IMR-90 (cell line): ENCODE data around the gene FNDC3B. TPM values are rescaled to one million over a fixed set of nuclear protein-coding genes. Genes with fewer than 3 reads are reported as not detected.
A peak's percentile ranks its signal among the peaks of the same experiment; 100 is the strongest.

Experiments
- ATAC-seq: fragments of 200-7000 bp; cut with Tn5 transposase; 2 replicates; pipeline ENCODE4 v1.9.1; 2020; ENCODE audit warnings: low read depth, mild to moderate bottlenecking, moderate library complexity
- BruUV-seq: library from RNA; stranded (reverse); fragments of 400-500 nt; replicated peaks from 2 replicates; lab custom pipeline; 2021; lab: Mats Ljungman, UMichigan
- CTCF ChIA-PET: fragments of 300-600 bp; formaldehyde crosslinking; extraction: SDS; loops from one replicate; lab custom pipeline; 2021; ENCODE audit warnings: antibody characterized with exemption; lab: Yijun Ruan, JAX
- POLR2A ChIA-PET: fragments of 300-600 bp; sonication (Branson Sonifier 250); formaldehyde crosslinking; loops from one replicate; lab custom pipeline; 2022; ENCODE audit warnings: antibody characterized with exemption; ENCODE audit not compliant: unreplicated experiment; lab: Charles Lee
- DNase-seq: peaks from one replicate; pipeline ENCODE4 v3.0.0; 2013
- H2AFZ ChIP-seq: replicated peaks from 2 replicates; pipeline ENCODE3; 2013; ENCODE audit warnings: low read length, mild to moderate bottlenecking; ENCODE audit not compliant: poor library complexity
- H2AK5ac ChIP-seq: 2 replicates; pipeline ENCODE4 v1.6.1; 2013; ENCODE audit warnings: low read depth, low read length, inconsistent platforms
- H2AK9ac ChIP-seq: replicated peaks from 2 replicates; pipeline ENCODE3; 2013; ENCODE audit warnings: mild to moderate bottlenecking, low read depth, low read length, moderate library complexity; ENCODE audit not compliant: poor library complexity
- H2BK120ac ChIP-seq: 2 replicates; pipeline ENCODE4 v1.6.1; 2013; ENCODE audit warnings: low read depth, low read length, inconsistent platforms
- H2BK15ac ChIP-seq: 3 replicates; pipeline ENCODE4 v1.6.1; 2013; ENCODE audit warnings: low read depth, low read length, inconsistent platforms
- H2BK20ac ChIP-seq: 2 replicates; pipeline ENCODE4 v1.6.1; 2013; ENCODE audit warnings: low read depth, mild to moderate bottlenecking, inconsistent platforms, low read length, moderate library complexity
- H2BK5ac ChIP-seq: 2 replicates; pipeline ENCODE4 v1.6.1; 2013; ENCODE audit warnings: mild to moderate bottlenecking, low read depth, low read length, inconsistent platforms; ENCODE audit not compliant: poor library complexity, severe bottlenecking
- H3K14ac ChIP-seq: replicated peaks from 2 replicates; pipeline ENCODE4 v1.6.1; 2013; ENCODE audit warnings: low read depth, low read length, inconsistent platforms
- H3K18ac ChIP-seq: 2 replicates; pipeline ENCODE4 v1.6.1; 2013; ENCODE audit warnings: low read depth, low read length, control low read depth
- H3K23ac ChIP-seq: 2 replicates; pipeline ENCODE4 v1.6.1; 2013; ENCODE audit warnings: low read depth, low read length, inconsistent platforms
- H3K27ac ChIP-seq: 2 replicates; pipeline ENCODE4 v1.5.1; 2013; ENCODE audit warnings: mild to moderate bottlenecking, control low read depth, low read length; ENCODE audit not compliant: insufficient read depth
- H3K27me3 ChIP-seq: 2 replicates; pipeline ENCODE4 v1.6.1; 2013; ENCODE audit warnings: low read length; ENCODE audit not compliant: control insufficient read depth, insufficient read depth
- H3K36me3 ChIP-seq: 2 replicates; pipeline ENCODE4 v1.6.1; 2013; ENCODE audit warnings: low read length, mixed read lengths; ENCODE audit not compliant: control insufficient read depth, insufficient read depth
- H3K4ac ChIP-seq: 2 replicates; pipeline ENCODE4 v1.6.1; 2013; ENCODE audit warnings: low read depth, low read length, inconsistent platforms
- H3K4me1 ChIP-seq: 2 replicates; pipeline ENCODE4 v1.6.1; 2013; ENCODE audit warnings: low read length, mixed read lengths; ENCODE audit not compliant: control insufficient read depth, insufficient read depth
- H3K4me2 ChIP-seq: 2 replicates; pipeline ENCODE4 v1.6.1; 2013; ENCODE audit warnings: low read depth, mild to moderate bottlenecking, control low read depth, low read length, moderate library complexity
- H3K4me3 ChIP-seq: 2 replicates; pipeline ENCODE4 v1.5.1; 2013; ENCODE audit warnings: low read depth, mild to moderate bottlenecking, control low read depth, low read length, moderate library complexity; ENCODE audit not compliant: insufficient read depth
- H3K56ac ChIP-seq: 2 replicates; pipeline ENCODE4 v1.6.1; 2013; ENCODE audit warnings: low read length, inconsistent platforms; ENCODE audit not compliant: insufficient read depth; ENCODE audit errors: extremely low read depth
- H3K79me1 ChIP-seq, 2 experiments: 2 replicates each; pipeline ENCODE4 v1.6.1; 2013; ENCODE audit warnings: low read length in 2 of 2, inconsistent platforms in 1 of 2, low read depth in 1 of 2
- H3K9ac ChIP-seq: 2 replicates; pipeline ENCODE4 v1.6.1; 2013; ENCODE audit warnings: low read depth, low read length, control low read depth
- H3K9me1 ChIP-seq: 2 replicates; pipeline ENCODE4 v1.6.1; 2013; ENCODE audit warnings: low read length, inconsistent platforms; ENCODE audit not compliant: insufficient read depth
- H3K9me3 ChIP-seq: 2 replicates; pipeline ENCODE4 v1.6.1; 2013; ENCODE audit warnings: low read length; ENCODE audit not compliant: control insufficient read depth, insufficient read depth
- H4K20me1 ChIP-seq: 2 replicates; pipeline ENCODE4 v1.6.1; 2013; ENCODE audit warnings: low read length, inconsistent platforms; ENCODE audit not compliant: insufficient read depth
- H4K5ac ChIP-seq: 2 replicates; pipeline ENCODE4 v1.6.1; 2013; ENCODE audit warnings: mild to moderate bottlenecking, low read depth, low read length, control low read depth
- H4K8ac ChIP-seq, 2 experiments: 2 replicates each; pipeline ENCODE4 v1.6.1; 2013; ENCODE audit warnings: low read depth in 2 of 2, low read length in 2 of 2, control low read depth in 1 of 2, inconsistent platforms in 1 of 2
- H4K91ac ChIP-seq: 2 replicates; pipeline ENCODE4 v1.6.1; 2013; ENCODE audit warnings: low read depth, low read length, inconsistent platforms; ENCODE audit not compliant: insufficient read depth
- CTCF ChIP-seq: conservative IDR thresholded peaks from 2 replicates; pipeline ENCODE4 v1.5.1; 2012; ENCODE audit warnings: mild to moderate bottlenecking, low read depth, low read length, improper control_type of control experiment
- ELK1 ChIP-seq: fragments of 150-350 bp; IDR thresholded peaks from 2 replicates; pipeline ENCODE4 v1.6.1; 2016; ENCODE audit warnings: low read depth, mild to moderate bottlenecking, low read length, moderate library complexity, borderline replicate concordance
- FOS ChIP-seq: fragments of 150-350 bp; IDR thresholded peaks from 2 replicates; pipeline ENCODE4 v1.6.1; 2016; ENCODE audit warnings: low read depth, low read length
- MAFK ChIP-seq: IDR thresholded peaks from 2 replicates; pipeline ENCODE4 v1.6.1; 2012; ENCODE audit warnings: low read depth, low read length, improper control_type of control experiment
- MAZ ChIP-seq: IDR thresholded peaks from 2 replicates; pipeline ENCODE4 v1.6.1; 2012; ENCODE audit warnings: low read depth, mild to moderate bottlenecking, low read length, improper control_type of control experiment, moderate library complexity, borderline replicate concordance
- NFE2L2 ChIP-seq: fragments of 150-350 bp; IDR thresholded peaks from 2 replicates; pipeline ENCODE4 v1.6.1; 2016; ENCODE audit warnings: low read depth, mild to moderate bottlenecking, low read length
- RAD21 ChIP-seq: IDR thresholded peaks from 2 replicates; pipeline ENCODE4 v1.6.1; 2012; ENCODE audit warnings: low read length, improper control_type of control experiment
- USF2 ChIP-seq: fragments of 150-350 bp; IDR thresholded peaks from 2 replicates; pipeline ENCODE4 v1.6.1; 2017; ENCODE audit warnings: mild to moderate bottlenecking, antibody characterized with exemption, low read length, low read depth
- WGBS, 2 experiments: methylation state at CpG; one replicate each; pipeline versions ENCODE4 v1.1.5 to v1.1.7; 2013; ENCODE audit warnings: missing lambda C conversion rate in 2 of 2; ENCODE audit not compliant: insufficient read length in 1 of 2; ENCODE audit errors: extremely low coverage in 2 of 2; 5-methylcytosine and 5-hydroxymethylcytosine counted together
- dilution Hi-C: fragments of 300-500 bp; cut with HindIII; formaldehyde crosslinking; loops from one replicate; pipeline ENCODE4 v1.14.3; 2018; ENCODE audit warnings: low sequenced_read_pairs; ENCODE audit not compliant: unreplicated experiment
- in situ Hi-C: fragments of 300-500 bp; cut with MboI; formaldehyde crosslinking; loops from 3 replicates; pipeline ENCODE4 v1.14.3; 2019; ENCODE audit warnings: low sequenced_read_pairs, inconsistent platforms, mixed read lengths
- intact Hi-C: fragments of 100-400 bp; cut with micrococcal nuclease; formaldehyde crosslinking; loops from 2 replicates; pipeline ENCODE4 v1.10.0; 2022
- polyA plus RNA-seq, 3 experiments: library from polyadenylated mRNA; depleted of rRNA; stranded (reverse); fragments of >200 nt; gene quantifications; 2 replicates each; pipeline ENCODE4 v1.2.3, GENCODE V29; 2012; ENCODE audit warnings: low replicate concordance in 1 of 3
- total RNA-seq: library from RNA; depleted of rRNA; stranded (reverse); fragments of >200 nt; gene quantifications from 2 replicates; pipeline ENCODE4 v1.2.3, GENCODE V29; 2012

FNDC3B gene
- total and polyA plus RNA-seq, 2 of the 4 experiments (the other 2 are of a cell fraction) = 23.9 to 150 TPM

DNA sequence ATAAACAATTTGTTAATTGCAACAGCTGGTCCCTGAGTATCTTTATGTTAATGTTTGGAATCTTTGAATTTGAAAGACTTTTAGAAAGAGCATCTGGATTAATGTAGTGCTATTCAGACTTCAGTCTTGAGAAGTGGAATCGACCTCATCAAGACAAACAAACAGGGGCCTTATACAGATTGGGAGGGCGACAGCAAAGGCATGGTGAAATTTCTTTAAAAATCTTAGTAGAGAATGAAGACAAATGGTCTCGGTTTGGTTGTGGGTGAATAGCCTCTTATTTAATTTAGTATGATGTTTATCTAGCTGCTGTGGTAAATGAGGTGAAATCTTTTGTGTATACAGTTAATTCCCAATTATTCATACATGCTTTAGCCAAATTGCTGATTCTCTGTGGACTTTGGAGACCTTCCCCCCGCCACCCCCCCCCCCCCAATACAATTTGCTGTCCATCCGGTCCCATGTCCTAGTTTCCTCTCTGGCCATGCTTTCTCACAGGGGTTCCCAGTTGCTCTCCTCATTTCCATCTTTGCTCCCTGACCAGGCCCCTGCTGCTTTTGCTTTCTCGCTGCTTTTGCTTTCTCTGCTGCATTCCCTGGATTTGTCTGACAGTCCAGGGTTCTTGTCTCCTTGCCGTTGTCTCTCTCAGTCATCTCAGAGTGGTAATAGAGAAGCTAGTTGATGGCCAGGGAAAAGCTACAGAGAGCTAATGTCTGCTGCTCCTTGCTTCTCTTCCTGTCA is 135.3 kb downstream of the FNDC3B start:
- peak overlapping the region; percentile 64 for H3K9ac ChIP-seq
- ATAC-seq (no peak), DNase-seq (peak; percentile 22)
- H2BK15ac ChIP-seq = no peak overlapping the region
- TF ChIP-seq FOS (no peak), USF2 (no peak), CTCF (no peak), RAD21 (no peak), NFE2L2 (no peak), MAFK (no peak), MAZ (no peak), ELK1 (no peak)
- POLR2A ChIA-PET = no interaction called here
- H2BK120ac ChIP-seq = peak overlapping the region; percentile 43; the same call in 1 of the 2 replicates
- H3K4me3 ChIP-seq = no peak overlapping the region
- peaks cover 29 to 90% of the 10 kb centered on the region in 2 experiments for H3K79me1 ChIP-seq
- dilution Hi-C loops = no loop called here
- H2AK5ac ChIP-seq = peak overlapping the region; percentile 54; the same call in 1 of the 2 replicates
- 0 out of 2 replicates have a peak overlapping the region, but pooled peaks have one; percentile 2 for H3K56ac ChIP-seq
- H4K8ac ChIP-seq = 0 out of 4 replicates have a peak overlapping the region, but pooled peaks of 1 of the 2 experiments have one; percentile 23
- peak overlapping the region; percentile 96 for H3K27ac ChIP-seq
- peak overlapping the region; percentile 75 for H3K4me2 ChIP-seq
- peak overlapping the region; percentile 57 for H4K5ac ChIP-seq
- in situ Hi-C loops = no loop called here
- BruUV-seq = no TSS peak
- H3K27me3 ChIP-seq = no peaks in the 10 kb centered on the region
- H3K23ac ChIP-seq = peak overlapping the region; percentile 2
- H2BK20ac ChIP-seq = no peak overlapping the region
- H2AK9ac ChIP-seq = no peak overlapping the region
- H3K36me3 ChIP-seq = peaks cover 6% of the 10 kb centered on the region
- intact Hi-C loops = no loop called here
- peaks cover 27% of the 10 kb centered on the region for H3K4me1 ChIP-seq
- H3K14ac ChIP-seq = peak overlapping the region; percentile 2; the same call in 1 of the 2 replicates
- 0 out of 2 replicates have a peak overlapping the region, but pooled peaks have one; percentile 27 for H4K91ac ChIP-seq
- H2AFZ ChIP-seq = no peak overlapping the region
- CTCF ChIA-PET = no interaction called here
- peak overlapping the region; percentile 46 for H2BK5ac ChIP-seq
- WGBS, 2 experiments = no CpG with 5 or more reads among the region's 7 CpGs
- H3K9me1 ChIP-seq = peaks cover 23% of the 10 kb centered on the region
- peak overlapping the region; percentile 4; the same call in 1 of the 2 replicates for H3K4ac ChIP-seq
- peaks cover 84% of the 10 kb centered on the region for H4K20me1 ChIP-seq
- no peaks in the 10 kb centered on the region for H3K9me3 ChIP-seq
- peak overlapping the region; percentile 96 for H3K18ac ChIP-seq
